Endodermal cell (in vitro differentiated cells): Measurements from ENCODE around the gene OR5L1. TPM values are rescaled to one million over a fixed set of nuclear protein-coding genes. Genes with fewer than 3 reads are reported as not detected.

Experiments
- DNase-seq: peaks from one replicate; pipeline ENCODE4 v3.0.0-alpha.2; 2017
- H3K27ac ChIP-seq: 2 replicates; pipeline ENCODE4 v1.5.1; 2013; ENCODE audit warnings: mild to moderate bottlenecking, low read depth, low read length, moderate library complexity
- H3K27me3 ChIP-seq: 2 replicates; pipeline ENCODE4 v1.6.1; 2013; ENCODE audit warnings: mild to moderate bottlenecking, low read length, moderate library complexity; ENCODE audit not compliant: insufficient read depth, control insufficient read depth, poor library complexity, severe bottlenecking
- H3K36me3 ChIP-seq: 2 replicates; pipeline ENCODE4 v1.7.0; 2013; ENCODE audit warnings: mild to moderate bottlenecking, low read length, moderate library complexity; ENCODE audit not compliant: control insufficient read depth, insufficient read depth
- H3K4me1 ChIP-seq: one replicate; pipeline ENCODE4 v1.7.0; 2013; ENCODE audit warnings: low read length; ENCODE audit not compliant: control insufficient read depth, insufficient read depth
- H3K4me3 ChIP-seq: 2 replicates; pipeline ENCODE4 v1.5.1; 2013; ENCODE audit warnings: mild to moderate bottlenecking, low read length, moderate library complexity
- H3K9ac ChIP-seq: 2 replicates; pipeline ENCODE4 v1.6.1; 2013; ENCODE audit warnings: mild to moderate bottlenecking, low read length, moderate library complexity; ENCODE audit not compliant: poor library complexity, severe bottlenecking; ENCODE audit errors: extremely low read depth
- H3K9me3 ChIP-seq: 2 replicates; pipeline ENCODE4 v1.6.1; 2013; ENCODE audit warnings: mild to moderate bottlenecking, low read length, moderate library complexity; ENCODE audit not compliant: control insufficient read depth
- H3K27ac Mint-ChIP-seq: 2 replicates; pipeline ENCODE4 v1.8.0; 2020; ENCODE audit warnings: mixed read lengths
- H3K27me3 Mint-ChIP-seq: 2 replicates; pipeline ENCODE4 v1.8.0; 2021; ENCODE audit warnings: mild to moderate bottlenecking, mixed read lengths; ENCODE audit not compliant: insufficient read depth
- H3K36me3 Mint-ChIP-seq: 2 replicates; pipeline ENCODE4 v1.8.0; 2020; ENCODE audit warnings: low read depth, mixed read lengths
- H3K4me1 Mint-ChIP-seq: 2 replicates; pipeline ENCODE4 v1.8.0; 2020; ENCODE audit warnings: mixed read lengths
- H3K4me3 Mint-ChIP-seq: 2 replicates; pipeline ENCODE4 v1.8.0; 2020; ENCODE audit warnings: mild to moderate bottlenecking, moderate library complexity, mixed read lengths
- H3K9me3 Mint-ChIP-seq: 2 replicates; pipeline ENCODE4 v1.8.0; 2020; ENCODE audit warnings: mild to moderate bottlenecking, mixed read lengths
- WGBS, 2 experiments: methylation state at CpG; one replicate each; pipeline versions ENCODE4 v1.1.5 to v1.1.7; 2013; ENCODE audit warnings: missing lambda C conversion rate in 2 of 2, mixed read lengths in 1 of 2; ENCODE audit not compliant: insufficient coverage in 1 of 2, insufficient read length in 1 of 2; 5-methylcytosine and 5-hydroxymethylcytosine counted together
- total RNA-seq, 2 donors: library from RNA; stranded (reverse); fragmentation: NEBNext Ultra II Directional in 1 of 2; extraction: Animal tissue kit (Norgen Biotek cat#: 25700) in 1 of 2; gene quantifications; 2 replicates in 1 of 2; 3 replicates in 1 of 2; pipeline ENCODE4 v1.2.1, GENCODE V29; 2021
- TF ChIP-seq, protein P1 (sequence below): fragments of 200-600 bp; sonication (generic); conservative IDR thresholded peaks from 2 replicates; pipeline ENCODE4 v1.5.0; 2021; ENCODE audit warnings: antibody characterized with exemption, mild to moderate bottlenecking

OR5L1 gene
- total RNA-seq, 2 donors from 2014 or later = not detected

DNA sequence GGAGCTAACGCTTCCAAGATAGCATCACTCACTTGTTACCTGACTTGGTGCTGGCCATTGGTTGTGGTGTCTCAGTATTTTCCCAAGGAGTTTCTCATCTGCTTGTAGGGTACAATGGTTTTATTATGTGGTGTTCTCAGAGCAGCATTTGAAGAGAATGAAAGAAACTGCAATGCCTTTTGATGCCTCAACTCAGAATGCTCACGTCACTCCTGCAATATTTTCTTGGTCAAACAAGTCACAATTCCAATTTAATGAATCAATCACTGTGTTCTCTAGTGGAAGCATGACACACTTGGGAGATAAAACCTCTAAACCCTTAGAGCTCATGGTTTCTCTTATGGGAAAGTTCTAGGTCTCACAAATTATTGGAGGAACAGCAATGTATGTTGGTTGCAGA is 17.8 kb upstream of the OR5L1 start:
- DNase-seq = no peak
- H3K27me3 ChIP-seq = no peaks in the 10 kb centered on the region
- 79 to 86% methylated on average over 2 of the region's 2 CpGs for WGBS, 2 experiments
- no peaks in the 10 kb centered on the region for H3K4me1 Mint-ChIP-seq
- H3K27me3 Mint-ChIP-seq = no peaks in the 10 kb centered on the region
- H3K9ac ChIP-seq = no peak overlapping the region
- no peak overlapping the region for H3K27ac ChIP-seq
- H3K9me3 ChIP-seq = peaks cover 82% of the 10 kb centered on the region
- H3K9me3 Mint-ChIP-seq = peaks cover 59% of the 10 kb centered on the region
- H3K36me3 Mint-ChIP-seq = no peaks in the 10 kb centered on the region
- TF ChIP-seq, protein P1, sequence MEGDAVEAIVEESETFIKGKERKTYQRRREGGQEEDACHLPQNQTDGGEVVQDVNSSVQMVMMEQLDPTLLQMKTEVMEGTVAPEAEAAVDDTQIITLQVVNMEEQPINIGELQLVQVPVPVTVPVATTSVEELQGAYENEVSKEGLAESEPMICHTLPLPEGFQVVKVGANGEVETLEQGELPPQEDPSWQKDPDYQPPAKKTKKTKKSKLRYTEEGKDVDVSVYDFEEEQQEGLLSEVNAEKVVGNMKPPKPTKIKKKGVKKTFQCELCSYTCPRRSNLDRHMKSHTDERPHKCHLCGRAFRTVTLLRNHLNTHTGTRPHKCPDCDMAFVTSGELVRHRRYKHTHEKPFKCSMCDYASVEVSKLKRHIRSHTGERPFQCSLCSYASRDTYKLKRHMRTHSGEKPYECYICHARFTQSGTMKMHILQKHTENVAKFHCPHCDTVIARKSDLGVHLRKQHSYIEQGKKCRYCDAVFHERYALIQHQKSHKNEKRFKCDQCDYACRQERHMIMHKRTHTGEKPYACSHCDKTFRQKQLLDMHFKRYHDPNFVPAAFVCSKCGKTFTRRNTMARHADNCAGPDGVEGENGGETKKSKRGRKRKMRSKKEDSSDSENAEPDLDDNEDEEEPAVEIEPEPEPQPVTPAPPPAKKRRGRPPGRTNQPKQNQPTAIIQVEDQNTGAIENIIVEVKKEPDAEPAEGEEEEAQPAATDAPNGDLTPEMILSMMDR = no peak
- H3K4me1 ChIP-seq = no peaks in the 10 kb centered on the region
- H3K4me3 ChIP-seq = no peak overlapping the region
- no peak overlapping the region for H3K27ac Mint-ChIP-seq
- no peak overlapping the region for H3K4me3 Mint-ChIP-seq
- no peaks in the 10 kb centered on the region for H3K36me3 ChIP-seq

DNA sequence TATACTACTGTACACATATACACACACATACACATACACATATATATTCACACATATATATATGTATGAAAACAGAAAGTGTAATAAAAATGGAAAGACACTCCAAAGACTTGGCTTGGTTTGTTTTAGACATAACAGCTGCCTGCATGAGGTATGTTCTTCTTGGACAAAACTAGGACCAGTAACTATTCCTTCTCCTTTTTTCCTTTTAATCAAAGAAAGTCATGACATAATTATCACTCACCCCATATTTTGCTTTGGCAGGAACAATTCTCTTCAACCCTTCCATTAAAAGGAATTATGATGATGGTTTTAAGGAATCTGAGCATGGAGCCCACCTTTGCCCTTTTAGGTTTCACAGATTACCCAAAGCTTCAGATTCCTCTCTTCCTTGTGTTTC is 15.9 kb upstream of the OR5L1 start, which contains the start of gene OR5D14:
Gene OR5D14 (plus strand): TSS at position 301 of the 400 bp plus-strand sequence. CDS start 0 bp downstream, at position 301.
- Mint-ChIP-seq H3K36me3 (no peaks in the 10 kb centered on the region), H3K4me1 (no peaks in the 10 kb centered on the region), H3K27me3 (no peaks in the 10 kb centered on the region), H3K27ac (no peak within 1 kb of the TSS), H3K9me3 (peaks cover 71% of the 10 kb centered on the region), H3K4me3 (no peak within 1 kb of the TSS)
- H3K27me3 ChIP-seq = no peaks in the 10 kb centered on the region
- H3K4me3 ChIP-seq = peak within 1 kb of the TSS; percentile 23
- H3K27ac ChIP-seq = no peak within 1 kb of the TSS
- peaks cover 93% of the 10 kb centered on the region for H3K9me3 ChIP-seq
- no peak for DNase-seq
- TF ChIP-seq, protein P1 = no peak
- H3K36me3 ChIP-seq = no peaks in the 10 kb centered on the region
- no peaks in the 10 kb centered on the region for H3K4me1 ChIP-seq
- H3K9ac ChIP-seq = no peak within 1 kb of the TSS

DNA sequence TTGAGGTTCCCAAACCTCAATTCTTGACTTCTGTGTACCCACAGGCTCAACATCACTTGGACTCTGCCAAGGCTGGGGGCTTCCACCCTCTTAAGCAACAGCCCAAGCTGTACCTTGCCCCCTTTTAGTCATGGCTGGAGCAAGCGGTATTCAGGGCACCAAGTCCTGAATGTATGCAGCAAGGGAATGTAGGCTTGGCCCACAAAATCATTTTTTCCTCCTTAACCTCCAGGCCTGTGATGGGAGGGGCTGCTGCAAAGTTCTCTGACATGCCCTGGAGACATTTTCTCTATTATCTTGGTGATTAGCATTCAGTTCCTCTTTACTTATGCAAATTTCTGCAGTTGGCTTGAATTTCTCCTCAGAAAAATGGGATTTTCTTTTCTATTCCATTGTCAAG is 4.9 kb upstream of the OR5L1 start:
- H3K27me3 Mint-ChIP-seq = no peaks in the 10 kb centered on the region
- H3K36me3 ChIP-seq = no peaks in the 10 kb centered on the region
- H3K4me1 Mint-ChIP-seq = no peaks in the 10 kb centered on the region
- H3K36me3 Mint-ChIP-seq = no peaks in the 10 kb centered on the region
- H3K27ac Mint-ChIP-seq = no peak overlapping the region
- H3K4me1 ChIP-seq = no peaks in the 10 kb centered on the region
- H3K4me3 ChIP-seq = no peak overlapping the region
- H3K27me3 ChIP-seq = no peaks in the 10 kb centered on the region
- DNase-seq = no peak
- no peak overlapping the region for H3K27ac ChIP-seq
- no peak overlapping the region for H3K4me3 Mint-ChIP-seq
- TF ChIP-seq, protein P1 = no peak
- no peak overlapping the region for H3K9ac ChIP-seq
- H3K9me3 ChIP-seq = peaks cover 74% of the 10 kb centered on the region
- peaks cover 74% of the 10 kb centered on the region for H3K9me3 Mint-ChIP-seq
- WGBS, 2 experiments = 85% methylated on average over 1 of the region's 1 CpG; no CpG with 5 or more reads in 1 of the 2 experiments
